ELF-1 (cell line): ENCODE results near the gene CCNJL.
"Not testable (repeated sequence)": the region's sequence is repeated elsewhere in the genome, so short reads cannot be mapped to it uniquely, and the experiment has no call there.

Source experiments
- DNase-seq: peaks from one replicate; pipeline ENCODE4 v3.0.0-alpha.2; 2016; ENCODE audit warnings: low read depth, low spot score

The CCNJL gene

GRCh38 chr5:160262151-160263074, 50.0 kb downstream of the CCNJL start:
- peak; percentile 44 for DNase-seq

GRCh38 chr5:160260881-160261815, 51.2 kb downstream of the CCNJL start:
- DNase-seq, result peak; percentile 70

- DNase-seq, result peak; percentile 60
Measured at GRCh38 chr5:160260006-160260775, 52.2 kb downstream of the CCNJL start.

- no peak for DNase-seq
Measured at GRCh38 chr5:160259341-160259740, 53.0 kb downstream of the CCNJL start.

- DNase-seq, result no peak
Measured at GRCh38 chr5:160254706-160255105, 57.7 kb downstream of the CCNJL start.

- DNase-seq, result no peak
Measured at GRCh38 chr5:160253441-160253840, 58.9 kb downstream of the CCNJL start.

GRCh38 chr5:160252916-160253315, 59.4 kb downstream of the CCNJL start:
- DNase-seq, result no peak

- DNase-seq, result no peak
Measured at GRCh38 chr5:160251406-160252155, 60.8 kb downstream of the CCNJL start.

- no peak for DNase-seq
Measured at GRCh38 chr5:160250826-160251225, 61.5 kb downstream of the CCNJL start.

GRCh38 chr5:160250226-160250625, 62.1 kb downstream of the CCNJL start:
- DNase-seq, result peak; percentile 77

- not testable (repeated sequence) for DNase-seq
Measured at GRCh38 chr5:160249570-160249969, 62.8 kb downstream of the CCNJL start.

- DNase-seq, result no peak
Measured at GRCh38 chr5:160245506-160246086, 66.8 kb downstream of the CCNJL start.

GRCh38 chr5:160242145-160242544, 70.2 kb downstream of the CCNJL start:
- DNase-seq, result no peak

- DNase-seq, result no peak
Measured at GRCh38 chr5:160240350-160240749, 72.0 kb downstream of the CCNJL start.

GRCh38 chr5:160237571-160238093, 74.7 kb downstream of the CCNJL start:
- DNase-seq, result peak; percentile 45

GRCh38 chr5:160235731-160236130, 76.6 kb downstream of the CCNJL start:
- no peak for DNase-seq

GRCh38 chr5:160233215-160233614, 79.1 kb downstream of the CCNJL start:
- DNase-seq, result no peak

GRCh38 chr5:160231783-160232342, 80.5 kb downstream of the CCNJL start:
- no peak for DNase-seq

- DNase-seq, result no peak
Measured at GRCh38 chr5:160230686-160231527, 81.5 kb downstream of the CCNJL start.
